ENCODE results near the gene EIF1B. TPM values are rescaled to one million over a fixed set of nuclear protein-coding genes. Genes with fewer than 3 reads are reported as not detected.

EIF1B gene
- total RNA-seq, 2 experiments from 2014 or later, result 33.1 to 33.2 TPM

Other genes starting within 250 kb of the EIF1B start
- gene ENTPD3, start 77.5 kb downstream of the EIF1B start, total RNA-seq, result not detected
- 1,000 to 10,000 TPM; 1,835 to 1,964 TPM for gene RPL14, start 147.6 kb downstream of the EIF1B start, total RNA-seq
- 1 to 10 TPM; 6.7 to 8.5 TPM for gene ZNF619, start 167.4 kb downstream of the EIF1B start, total RNA-seq
- gene ZNF620, start 196.3 kb downstream of the EIF1B start, total RNA-seq, result 1 to 10 TPM; 4.0 to 4.6 TPM
- 10 to 100 TPM; 22.0 to 22.6 TPM for gene ZNF621, start 215.3 kb downstream of the EIF1B start, total RNA-seq

Measured in activated CD8-positive, alpha-beta T cell treated with anti-CD3 and anti-CD28 coated beads, Interleukin-2, amount 10 ng/mL, durations not matched to agents 7 days and 5 days (primary cell).